Activated naive CD8-positive, alpha-beta T cell treated with anti-CD3 and anti-CD28 coated beads, Interleukin-2, amount 50 U/mL, for 16 hours (primary cell): ENCODE results near the gene GLRX2.
"Not testable (repeated sequence)": the region's sequence is repeated elsewhere in the genome, so short reads cannot be mapped to it uniquely, and the experiment has no call there.

Source experiments
- DNase-seq: peaks from one replicate; pipeline ENCODE4 v3.0.0-alpha.2; 2020; ENCODE audit warnings: low read depth, low spot score

GLRX2 gene, protein sequence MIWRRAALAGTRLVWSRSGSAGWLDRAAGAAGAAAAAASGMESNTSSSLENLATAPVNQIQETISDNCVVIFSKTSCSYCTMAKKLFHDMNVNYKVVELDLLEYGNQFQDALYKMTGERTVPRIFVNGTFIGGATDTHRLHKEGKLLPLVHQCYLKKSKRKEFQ

DNA sequence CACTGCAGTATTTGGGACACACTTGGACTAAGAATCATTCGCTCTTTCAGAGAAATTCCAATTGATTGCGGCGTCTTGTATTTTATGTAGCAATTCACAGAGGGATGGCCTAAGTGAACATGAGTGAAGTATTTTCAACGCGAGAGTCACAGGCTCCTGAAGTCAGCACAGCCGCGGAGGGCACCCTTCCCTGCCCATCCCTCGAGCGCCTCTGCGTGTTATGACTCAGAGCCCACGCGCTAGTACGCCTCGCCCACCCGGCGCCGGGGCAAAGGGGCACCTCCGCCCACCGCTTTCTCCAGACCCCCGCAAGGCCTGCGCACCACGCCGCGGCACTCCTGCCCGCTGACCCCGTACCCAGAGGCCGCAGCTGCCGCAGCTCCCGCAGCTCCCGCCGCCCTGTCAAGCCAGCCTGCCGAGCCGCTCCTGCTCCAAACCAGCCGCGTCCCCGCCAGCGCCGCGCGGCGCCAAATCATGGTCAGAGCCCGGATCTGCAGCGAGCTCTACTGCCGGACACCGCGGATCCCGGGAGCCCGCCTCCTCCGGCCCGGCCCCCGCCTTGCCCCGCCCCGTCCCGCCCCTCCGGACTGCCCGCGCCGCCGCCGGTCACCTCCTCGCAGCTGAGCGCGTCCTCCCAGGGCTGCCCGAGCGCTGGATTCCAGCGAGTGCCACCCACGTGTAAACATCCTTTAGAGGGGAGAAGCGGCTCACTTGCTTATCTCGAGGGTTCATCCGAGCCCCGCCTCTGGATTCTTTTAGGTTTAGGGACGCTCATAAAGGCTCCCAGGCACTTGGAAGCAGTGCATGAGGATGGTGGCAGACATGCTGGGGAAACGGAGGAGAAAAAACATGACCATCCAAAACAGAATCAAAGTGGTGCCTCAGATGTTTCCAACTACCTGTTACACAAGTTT, at the start of gene GLRX2:
Gene GLRX2 (minus strand): TSS at position 508 of the 914 bp plus-strand sequence. CDS start 32 bp downstream, at position 476.
- DNase-seq = peak; percentile 27

DNA sequence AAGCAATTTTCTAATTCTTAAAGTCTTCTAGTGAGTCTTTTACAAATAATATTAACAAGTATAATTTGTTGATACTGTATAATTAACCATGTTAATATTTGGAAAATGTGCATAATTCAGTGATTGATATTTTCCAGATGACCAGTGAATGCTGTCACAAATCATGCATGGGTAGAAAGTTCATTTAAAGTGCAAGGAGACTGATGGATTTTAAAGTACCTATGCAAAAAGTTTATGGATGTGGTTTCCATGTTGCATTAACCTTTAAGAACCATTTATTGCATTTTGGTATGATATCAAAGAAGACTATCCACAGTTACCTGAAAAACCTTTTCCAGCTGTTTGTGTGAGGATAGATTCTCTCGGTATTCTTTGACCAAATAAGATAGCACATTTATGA, 39.8 kb upstream of the GLRX2 start:
- DNase-seq = no peak

DNA sequence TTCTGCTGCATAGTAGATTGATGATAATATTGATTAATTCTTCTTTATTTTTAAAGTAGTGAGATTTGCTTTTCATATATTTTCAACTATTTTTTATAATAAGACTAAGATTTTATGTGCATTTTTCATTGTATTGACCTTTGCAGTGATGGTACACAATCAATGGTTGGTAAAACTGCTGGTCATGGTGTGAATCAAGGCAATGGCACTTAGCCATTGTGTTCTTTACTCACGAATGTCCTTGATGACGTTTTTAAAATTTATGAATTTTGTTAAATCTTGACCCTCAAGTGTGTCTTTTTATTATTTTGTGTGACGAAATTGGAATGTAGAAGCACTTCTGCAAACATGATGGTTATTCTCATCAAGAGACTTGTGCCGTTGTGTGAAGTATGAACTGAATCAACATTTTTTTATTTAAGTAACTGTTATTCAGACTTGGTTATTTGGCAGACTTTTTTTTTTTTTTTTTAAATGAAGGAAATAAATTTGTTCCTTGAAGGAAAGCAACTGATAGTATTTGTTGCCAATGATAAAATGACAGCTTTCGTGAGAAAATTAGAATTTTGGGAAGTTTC, 39.2 kb upstream of the GLRX2 start:
- DNase-seq = no peak

DNA sequence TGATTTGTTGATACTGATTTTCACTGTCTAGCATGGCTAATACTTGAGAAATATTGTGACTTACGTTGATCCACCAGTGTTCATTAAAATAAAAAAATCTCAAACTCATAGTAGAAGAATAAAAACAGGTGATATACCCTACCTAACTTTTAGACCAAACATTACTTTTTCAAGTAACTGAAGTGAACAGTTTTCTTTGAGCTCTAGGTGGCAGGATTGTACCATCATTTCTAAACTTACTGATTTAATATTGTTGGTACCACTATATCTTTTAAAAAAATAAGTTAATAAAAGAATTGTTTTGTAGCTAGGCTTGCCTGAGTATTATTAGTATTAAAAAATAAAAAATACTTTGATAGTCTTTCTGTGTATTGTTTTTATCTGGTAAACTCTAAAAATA, 38.1 kb upstream of the GLRX2 start:
- no peak for DNase-seq

DNA sequence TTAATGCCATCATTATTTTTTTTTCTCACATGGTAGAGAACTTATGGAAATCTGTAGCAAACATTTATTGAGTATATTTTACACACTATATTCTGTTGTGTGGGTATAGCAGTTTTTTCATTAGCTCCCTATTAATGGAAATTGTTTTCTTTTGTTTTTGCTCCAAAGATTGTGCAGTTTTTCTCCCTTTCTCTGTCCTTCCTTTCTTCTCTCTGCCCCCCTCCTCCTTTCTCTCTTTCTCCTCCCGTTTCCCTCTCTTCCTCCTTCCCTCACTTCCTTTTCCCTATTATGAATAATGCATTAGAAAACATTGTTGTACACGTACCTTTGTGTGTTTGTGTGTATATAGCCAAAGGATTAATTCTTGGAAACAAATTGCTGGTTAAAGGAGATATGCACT, 37.2 kb upstream of the GLRX2 start:
- DNase-seq = no peak

DNA sequence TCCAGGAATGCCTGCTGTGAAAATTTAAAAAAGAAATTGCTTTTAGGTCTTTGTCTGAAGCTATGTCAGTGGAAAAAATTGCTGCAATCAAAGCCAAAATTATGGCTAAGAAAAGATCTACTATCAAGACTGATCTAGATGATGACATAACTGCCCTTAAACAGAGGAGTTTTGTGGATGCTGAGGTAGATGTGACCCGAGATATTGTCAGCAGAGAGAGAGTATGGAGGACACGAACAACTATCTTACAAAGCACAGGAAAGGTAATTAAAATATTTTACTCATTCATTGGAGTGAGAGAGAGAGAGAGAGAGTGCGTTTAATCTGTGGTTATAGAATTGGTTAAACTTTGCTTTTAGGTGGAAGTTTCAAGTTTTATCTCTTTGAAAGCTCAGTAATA, 36.6 kb upstream of the GLRX2 start:
- no peak for DNase-seq

DNA sequence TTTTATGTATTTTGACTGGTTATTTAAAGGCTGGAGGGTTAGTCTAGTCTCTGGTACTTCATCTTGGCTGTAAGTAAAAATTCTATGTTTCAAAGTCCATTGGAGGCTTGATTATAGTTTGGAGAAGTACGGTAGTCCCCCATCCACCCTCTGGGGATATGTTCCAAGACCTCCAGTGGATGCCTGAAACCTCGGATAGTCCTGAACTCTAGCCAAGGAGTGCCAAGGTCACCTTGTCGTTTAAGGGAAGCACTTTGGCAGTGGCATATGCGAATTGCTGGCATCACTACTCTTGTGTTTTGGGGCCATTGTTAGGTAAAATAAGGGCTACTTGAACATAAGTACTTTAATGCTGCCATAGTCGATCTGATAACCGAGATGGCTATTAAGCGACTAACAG, 35.0 kb upstream of the GLRX2 start:
- no peak for DNase-seq

DNA sequence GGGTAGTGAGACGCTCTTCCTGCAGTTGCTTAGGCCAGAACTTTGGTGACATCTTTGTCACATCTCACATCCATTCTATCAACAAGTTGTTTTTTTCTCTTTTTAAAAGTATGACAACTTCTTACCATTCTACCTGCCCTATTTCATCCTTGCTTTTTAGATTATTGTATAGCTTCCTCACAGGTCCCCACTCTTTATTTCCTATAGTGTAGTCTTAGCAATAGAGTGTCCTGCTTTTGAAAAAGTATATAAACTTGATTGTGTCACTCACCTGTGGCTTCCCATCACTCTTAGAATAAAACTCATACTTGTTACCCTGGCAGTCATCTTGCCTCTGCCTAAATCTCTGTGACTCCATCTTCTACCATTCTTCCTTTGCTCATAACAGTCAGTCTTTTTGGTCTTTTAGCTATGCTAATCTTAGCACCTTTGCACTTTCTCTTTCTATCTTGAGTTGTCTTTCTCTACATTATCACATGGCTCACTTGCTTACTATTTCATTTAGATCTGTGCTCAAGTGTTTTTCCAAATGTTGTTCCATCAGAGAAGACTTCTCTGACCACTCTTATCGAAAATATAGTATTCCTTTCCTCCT, 26.1 kb upstream of the GLRX2 start:
- DNase-seq = no peak

DNA sequence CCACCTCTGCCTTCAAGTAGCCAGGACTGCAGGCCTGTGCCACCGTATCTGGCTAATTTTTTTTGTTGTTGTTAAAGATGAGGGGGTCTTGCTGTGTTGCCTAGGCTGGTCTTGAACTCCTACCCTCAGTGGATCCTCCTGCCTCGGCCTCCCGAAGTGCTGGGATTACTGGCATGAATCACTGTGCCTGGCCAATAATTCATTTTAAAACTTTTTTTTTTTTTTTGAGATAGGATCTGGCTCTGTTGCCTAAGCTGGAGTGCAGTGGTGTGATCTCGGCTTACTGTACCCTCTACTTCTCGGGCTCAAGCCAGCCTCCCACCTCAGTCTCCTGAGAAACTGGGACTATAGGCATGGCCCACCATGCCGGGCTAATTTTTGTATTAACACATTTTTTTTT, 20.2 kb upstream of the GLRX2 start:
- DNase-seq = no peak

DNA sequence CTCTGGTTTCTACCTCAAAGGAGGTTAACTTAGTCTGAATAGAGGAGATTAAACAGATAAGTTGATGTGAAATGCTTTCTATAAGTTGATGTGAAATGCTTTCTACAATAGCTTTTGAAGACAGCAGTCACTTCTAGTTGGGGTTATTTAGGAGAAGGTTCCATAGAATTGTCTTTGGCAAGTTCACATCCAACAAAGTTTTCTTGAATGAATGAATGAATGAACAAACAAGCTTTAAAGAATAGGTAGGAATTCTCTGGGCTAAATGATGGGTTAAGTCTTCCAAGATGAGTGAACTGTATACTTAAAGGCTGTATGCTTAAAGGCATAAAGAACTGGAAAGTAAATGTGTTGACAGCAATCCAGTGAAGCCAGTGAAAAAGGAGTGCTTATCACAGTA, 18.5 kb upstream of the GLRX2 start:
- no peak for DNase-seq

DNA sequence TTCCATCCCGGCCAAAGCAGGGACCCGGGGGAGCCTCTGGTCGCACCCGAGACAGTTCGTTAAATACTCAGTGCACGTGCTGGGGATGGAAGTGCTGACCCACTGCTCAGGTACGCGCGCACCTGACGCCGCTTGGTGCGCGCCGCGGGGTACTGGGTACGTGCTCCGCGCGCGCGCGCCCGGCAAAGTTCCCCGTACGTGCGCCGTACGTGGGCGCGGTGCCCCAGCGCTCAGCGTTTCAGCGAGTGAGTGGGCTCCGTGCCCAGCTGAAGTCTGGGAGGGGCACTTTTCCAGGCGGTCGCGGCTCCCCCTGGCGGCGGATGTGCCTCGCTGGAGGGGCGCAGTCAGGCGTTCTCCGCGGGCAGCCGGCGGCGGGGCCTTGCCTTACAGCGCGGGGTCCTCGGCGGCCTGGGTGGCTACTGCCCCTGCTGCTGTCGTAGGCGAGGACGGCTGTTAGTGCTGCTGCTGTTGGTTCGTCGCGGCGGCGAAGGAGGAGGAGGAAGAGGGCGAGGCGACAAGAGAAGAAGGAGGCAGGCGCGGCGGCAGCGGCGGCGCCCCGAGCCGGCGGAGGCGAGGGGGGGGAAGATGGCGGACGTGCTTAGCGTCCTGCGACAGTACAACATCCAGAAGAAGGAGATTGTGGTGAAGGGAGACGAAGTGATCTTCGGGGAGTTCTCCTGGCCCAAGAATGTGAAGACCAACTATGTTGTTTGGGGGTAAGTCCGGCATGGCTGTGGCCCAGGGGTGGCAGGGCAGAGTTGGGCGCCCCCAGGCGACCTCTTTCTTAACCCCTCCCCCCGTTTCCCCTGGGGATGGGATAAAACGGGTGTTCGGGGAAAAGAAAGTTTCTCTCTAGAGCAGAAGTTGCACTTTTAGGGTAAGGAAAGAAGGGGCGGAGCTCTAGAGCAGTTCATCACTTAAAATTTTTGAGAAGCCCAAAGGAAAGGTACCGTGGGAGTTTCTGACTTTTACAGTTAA, 16.7 kb upstream of the GLRX2 start, which contains the start of gene CDC73:
Gene CDC73 (plus strand): TSS at position 416 of the 978 bp plus-strand sequence. CDS start 170 bp downstream, at position 586.
- peak; percentile 97 for DNase-seq

DNA sequence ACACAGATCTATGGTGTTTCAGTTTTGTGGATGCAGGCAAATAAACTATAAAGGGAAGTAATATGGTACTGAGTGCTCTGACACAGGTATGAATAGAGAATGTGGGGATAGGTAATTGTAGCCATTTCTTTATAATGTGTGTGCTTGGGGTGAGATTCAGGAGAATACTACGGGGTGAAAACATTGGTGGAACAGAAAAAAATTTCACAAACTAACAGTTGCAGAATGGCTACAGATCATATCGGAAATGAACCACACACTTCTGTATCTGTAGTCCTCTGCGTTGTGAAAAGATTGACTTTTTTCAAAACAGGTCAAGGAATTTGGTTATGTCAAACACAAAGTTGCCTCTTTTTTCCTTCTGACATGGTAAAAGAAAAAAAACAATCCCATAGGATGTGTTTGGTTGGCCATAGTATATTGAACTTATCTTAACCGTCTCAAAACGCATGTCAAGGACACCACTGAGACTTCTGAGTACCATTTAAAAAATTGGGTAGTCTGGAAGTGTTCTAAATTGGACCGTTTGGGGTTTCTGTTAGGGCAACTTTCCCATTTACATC, 15.5 kb upstream of the GLRX2 start:
- no peak for DNase-seq

DNA sequence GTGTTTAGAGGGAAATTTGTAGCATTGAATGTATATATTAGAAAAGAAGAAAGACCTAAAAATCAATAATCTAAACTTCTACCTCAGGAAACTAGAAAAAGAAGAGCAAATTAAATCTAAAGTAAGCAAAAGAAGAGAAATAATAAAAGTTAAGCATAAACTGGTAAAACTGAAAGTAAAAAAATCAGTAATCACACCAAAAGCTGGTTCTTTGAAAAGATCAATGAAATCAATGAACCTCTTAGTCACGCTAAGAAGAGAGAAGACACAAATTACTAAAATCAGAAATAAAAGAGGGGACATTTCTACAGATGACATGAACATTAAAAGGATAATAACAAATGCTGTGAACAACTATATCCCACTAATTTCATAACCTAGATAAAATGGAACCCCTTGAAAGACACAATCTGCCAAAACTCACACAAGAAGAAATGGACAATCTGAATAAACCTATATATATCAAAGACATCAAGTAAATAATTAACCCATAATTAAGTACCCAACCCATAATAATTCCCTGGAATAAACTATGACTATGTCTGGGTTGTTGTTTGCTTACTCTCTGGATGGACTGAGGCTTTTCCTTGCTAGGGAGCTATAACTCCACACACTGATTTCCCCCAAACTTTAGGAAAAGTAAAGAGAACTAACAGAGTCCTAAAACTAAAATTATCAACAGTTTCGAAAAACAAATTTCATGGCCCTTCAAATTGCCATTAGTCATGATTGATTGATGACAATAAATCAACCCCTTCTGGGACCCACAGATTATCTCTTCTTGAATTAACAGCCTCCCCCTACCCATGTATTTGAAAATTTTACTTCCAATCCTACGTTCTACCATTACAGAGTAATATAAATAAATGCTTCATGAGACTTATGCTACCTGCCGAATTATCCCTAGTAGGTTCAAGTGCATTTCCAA, 13.9 kb upstream of the GLRX2 start:
- no peak for DNase-seq

DNA sequence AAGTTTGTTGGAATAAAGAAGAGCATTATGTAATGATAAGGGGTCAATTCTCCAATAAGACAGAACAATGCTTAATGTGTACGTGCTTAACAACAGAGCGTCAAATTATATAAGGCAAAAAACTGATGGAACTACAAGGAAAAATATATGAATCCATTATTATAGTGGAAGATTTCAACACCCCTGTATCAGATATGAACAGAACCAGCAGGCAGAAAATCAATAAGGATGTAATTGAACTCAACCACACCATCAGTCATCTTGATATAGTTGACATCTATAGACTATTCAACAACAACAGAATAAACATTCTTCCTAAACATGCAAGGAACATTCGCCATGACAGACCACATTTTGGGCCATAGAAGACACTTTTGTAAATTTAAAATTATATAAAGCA, 13.0 kb upstream of the GLRX2 start:
- DNase-seq = no peak

DNA sequence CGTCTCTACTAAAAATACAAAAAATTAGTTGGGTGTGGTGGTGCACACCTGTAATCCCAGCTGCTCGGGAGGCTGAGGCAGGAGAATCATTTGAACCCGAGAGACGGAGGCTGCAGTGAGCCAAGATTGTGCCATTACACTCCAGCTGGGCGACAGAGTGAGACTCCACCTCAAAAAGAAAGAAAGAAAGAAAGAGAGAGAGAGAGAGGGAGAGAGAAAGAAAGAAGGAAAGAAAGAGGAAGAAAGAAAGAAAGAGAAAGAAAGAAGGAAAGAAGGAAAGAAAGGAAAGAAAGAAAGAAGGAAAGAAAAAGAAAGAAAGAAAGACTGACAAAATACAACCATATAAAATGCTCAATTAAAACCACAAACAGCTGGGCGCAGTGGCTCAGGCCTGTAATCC, 12.0 kb upstream of the GLRX2 start:
- DNase-seq = not testable (repeated sequence)

DNA sequence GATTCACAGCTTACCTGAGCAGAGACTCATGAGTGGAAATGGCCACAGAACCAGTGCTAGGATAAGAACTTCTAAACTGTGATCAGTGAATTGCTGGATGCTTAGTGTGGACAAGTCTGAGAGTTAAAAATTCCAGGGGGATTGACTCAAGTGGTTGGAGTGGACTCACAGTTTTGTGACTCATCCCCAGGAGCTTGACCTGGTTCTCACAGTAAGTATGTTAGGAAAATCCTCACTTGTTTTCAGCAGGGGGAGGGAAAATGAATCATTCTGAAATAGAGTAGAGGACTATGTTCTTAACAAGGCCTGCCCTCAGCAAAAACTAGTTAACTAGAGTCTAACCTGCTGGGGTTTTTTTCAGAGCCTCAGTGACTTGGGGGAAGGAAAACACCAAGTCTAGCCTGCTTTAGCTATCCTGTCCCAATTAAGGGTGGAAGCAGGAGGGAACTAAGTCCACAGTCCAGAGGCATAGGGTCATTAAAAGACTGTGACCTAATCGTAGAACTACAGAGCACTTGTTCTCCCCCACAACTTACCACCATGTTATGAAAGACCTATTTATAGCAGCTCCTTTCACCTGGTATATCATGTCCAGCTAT, 10.5 kb upstream of the GLRX2 start:
- DNase-seq = no peak

DNA sequence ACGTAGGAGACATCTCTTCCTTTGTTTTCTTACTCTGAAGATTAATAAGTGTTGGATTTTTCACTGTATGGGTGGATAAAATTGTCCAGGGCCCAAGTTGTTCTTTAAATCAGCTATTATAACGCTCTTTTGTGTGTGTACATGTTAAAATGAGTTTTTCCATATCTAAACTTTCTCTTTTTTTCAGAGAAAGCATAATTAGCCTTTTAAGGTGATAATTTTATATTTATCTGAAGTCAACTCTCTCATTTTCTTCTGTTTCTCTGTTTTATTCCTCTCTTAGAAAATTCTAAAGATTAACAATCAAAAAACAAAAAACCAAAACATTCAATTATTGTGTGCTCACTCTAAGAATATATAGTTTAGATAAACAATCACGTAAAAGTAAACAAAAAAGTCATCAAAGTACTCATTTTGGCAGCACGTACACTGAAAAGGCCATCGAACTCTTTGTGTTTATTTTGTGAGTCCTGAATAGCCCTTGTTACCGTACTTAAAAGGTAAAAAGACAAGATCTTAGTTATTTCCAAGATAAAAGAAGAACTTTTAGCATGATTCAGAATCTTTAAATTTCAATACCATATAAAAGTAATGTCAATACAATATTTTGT, 9.4 kb upstream of the GLRX2 start:
- no peak for DNase-seq

DNA sequence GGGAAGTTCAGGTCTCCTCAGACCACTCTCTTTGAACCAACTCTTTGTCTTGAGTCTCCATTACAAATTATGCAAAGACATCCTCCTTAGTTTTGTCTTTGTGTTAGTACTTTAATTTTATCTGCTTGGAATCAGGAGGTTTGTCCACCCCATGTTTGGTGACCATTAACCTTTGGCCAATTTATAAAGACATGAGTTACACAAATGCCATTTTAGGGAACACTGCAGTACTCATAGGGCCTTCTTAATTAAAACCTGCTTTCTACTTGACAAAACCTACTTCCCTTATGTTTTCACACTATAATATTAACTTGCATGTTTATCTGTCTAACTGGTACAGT, 8.7 kb upstream of the GLRX2 start:
- no peak for DNase-seq
